Esophagus mucosa (tissue), 1 donor: ENCODE measurements around the gene ING1. TPM values are rescaled to one million over a fixed set of nuclear protein-coding genes. Genes with fewer than 3 reads are reported as not detected.
"Not testable (repeated sequence)": the region's sequence is repeated elsewhere in the genome, so short reads cannot be mapped to it uniquely, and the experiment has no call there.

Experiments used
- ATAC-seq: fragments of 200-7000 bp; cut with Tn5 transposase; one replicate; pipeline ENCODE4 v1.9.1; 2020
- total RNA-seq: library from RNA; stranded (reverse); gene quantifications from one replicate; pipeline ENCODE4 v1.2.4, GENCODE V29; 2023
- donor health status: DM: yes; HTN: yes; CAD: no.

The ING1 gene
- total RNA-seq, 1 donor from 2014 or later: 4.3 TPM

GRCh38 chr13:110695774-110696173, 17.7 kb upstream of the ING1 start:
- ATAC-seq: not testable (repeated sequence)

- ATAC-seq: no peak
Measured at GRCh38 chr13:110696776-110697175, 16.7 kb upstream of the ING1 start.

DNA sequence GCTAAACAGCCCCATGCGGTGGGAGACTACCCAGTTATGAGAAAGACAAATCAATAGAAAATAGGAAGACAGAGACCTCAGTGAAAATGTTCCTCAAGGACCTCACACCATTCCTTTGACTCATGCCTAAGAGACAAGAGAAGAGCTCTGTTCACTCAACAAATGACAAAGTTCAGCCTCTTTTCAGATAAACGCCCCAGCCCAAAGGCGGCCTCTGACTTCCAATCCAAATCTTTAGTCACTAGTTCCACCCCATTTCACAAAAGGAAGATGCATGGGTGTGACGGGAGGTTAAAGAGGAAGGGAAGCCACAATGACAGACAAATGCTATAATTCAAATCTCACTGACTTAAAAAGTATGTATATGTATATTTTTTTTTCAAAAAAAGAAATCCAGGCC, 15.7 kb upstream of the ING1 start:
- no peak for ATAC-seq

- no peak for ATAC-seq
Measured at GRCh38 chr13:110698689-110699088, 14.8 kb upstream of the ING1 start.

DNA sequence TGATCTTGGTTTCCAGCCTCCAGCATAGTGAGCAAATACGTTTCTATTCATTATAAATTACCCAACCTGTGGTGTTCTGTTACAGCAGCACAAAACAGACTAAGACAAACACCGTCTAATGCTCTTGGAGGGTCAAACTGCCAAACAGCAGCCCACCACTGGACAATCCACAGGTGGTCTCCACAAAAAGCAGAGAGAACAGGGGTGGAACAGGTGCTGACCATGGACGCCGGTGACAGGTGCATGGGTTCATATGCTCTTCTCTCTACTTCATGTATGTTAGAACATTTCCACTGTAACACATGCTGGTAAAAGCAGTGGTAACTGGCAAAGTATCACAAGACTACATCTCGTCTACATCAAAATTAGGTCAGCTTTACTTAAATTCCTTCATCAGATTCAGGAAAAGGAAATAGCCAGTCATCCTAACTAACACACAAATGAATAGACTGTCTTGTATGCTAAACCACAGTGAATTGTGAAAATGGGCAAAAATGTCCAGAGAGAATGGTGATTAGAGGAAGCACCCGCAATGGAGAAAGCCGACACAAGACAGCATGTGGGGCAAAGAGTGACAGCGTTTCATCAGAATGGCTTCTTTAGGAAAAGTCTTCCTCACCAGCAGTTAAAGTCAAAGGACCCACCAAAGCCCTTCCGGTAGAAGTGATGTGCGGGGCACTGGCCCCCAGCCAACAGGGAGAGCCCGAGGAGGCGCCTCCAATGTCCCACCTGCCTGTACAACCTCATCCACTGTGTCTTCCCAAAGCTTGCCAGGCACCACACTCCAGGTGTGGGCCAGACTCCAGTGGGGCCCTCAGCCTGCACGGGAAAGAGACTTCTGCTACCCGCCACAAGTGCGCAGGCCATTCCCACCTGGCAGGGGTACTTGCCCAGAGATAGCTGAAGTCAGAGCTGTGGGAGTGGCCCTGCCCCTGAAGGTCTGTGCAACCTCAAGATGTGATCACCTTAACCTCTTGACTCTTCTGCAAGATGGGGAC, 14.1 kb upstream of the ING1 start:
- ATAC-seq: no peak

DNA sequence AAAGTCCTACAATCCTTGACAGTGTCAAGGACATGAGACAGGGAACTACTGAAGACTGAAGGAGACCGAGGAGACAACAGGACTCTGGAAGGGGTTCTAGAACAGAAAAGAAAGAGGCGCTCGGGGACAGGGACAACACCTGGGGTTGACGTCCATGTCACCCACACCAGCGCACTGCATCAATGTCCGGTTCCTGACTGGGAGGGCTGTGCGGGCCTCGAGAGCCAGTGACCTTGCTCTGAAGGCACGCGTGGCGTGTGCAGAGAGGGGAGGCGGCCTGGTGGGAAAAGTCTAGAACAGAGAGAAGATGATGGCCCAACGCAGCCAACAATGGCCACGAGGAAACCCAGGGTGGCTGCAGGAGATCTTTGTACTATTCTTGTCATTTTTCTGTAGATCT, 13.3 kb upstream of the ING1 start:
- ATAC-seq: no peak

DNA sequence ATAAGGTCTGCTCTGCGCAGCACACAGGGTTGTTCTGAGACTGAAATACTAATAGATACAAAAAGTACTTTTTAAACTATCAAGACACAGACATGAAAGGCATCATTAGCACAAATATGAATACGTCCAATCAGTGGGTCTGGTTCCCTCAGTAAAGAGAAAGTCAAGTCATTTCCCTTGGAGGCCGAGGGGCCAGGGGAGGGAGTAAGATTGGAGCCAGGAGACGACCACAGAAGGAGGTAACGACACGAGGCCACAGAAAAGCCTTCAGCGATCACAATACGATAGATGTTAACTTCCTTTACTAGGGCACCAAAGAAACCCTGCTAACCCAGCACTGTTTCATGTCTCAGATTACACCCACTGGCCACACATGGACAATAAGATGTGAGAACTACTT, 12.9 kb upstream of the ING1 start:
- no peak for ATAC-seq

DNA sequence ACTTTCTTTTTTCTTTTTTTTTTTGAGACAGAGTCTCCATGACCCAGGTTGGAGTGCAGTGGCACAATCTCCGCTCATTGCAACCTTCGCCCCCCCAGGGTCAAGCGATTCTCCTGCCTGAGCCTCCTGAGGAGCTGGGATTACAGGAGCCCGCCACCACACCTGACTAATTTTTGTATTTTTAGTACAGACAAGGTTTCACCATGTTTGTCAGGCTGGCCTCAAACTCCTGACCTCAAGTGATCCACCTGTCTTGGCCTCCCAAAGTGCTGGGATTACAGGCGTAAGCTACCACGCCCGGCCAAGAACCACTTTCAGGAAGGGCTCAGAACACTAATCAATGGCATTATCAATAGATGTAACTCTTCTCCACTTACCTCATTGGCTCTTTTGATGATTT, 12.4 kb upstream of the ING1 start:
- ATAC-seq: not testable (repeated sequence)

DNA sequence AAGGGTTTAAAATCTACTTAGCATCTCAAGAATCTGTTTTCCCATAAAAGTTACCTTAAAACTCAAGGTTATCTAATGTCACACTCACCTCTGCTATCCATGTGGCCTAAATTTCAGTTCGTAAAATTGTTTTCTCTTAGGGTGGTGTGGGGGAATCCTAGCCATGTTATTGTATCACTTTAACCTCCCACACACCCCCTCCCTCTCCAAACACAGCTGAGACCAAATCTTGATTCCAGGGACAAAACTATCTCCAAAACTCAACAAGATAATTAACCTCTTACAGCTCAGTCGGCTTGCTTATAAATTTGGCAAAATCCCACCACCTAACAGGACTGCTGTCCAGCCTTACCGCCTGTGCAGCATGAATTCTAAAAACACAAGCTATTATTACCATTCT, 11.4 kb upstream of the ING1 start:
- no peak for ATAC-seq

GRCh38 chr13:110702591-110703526, 10.6 kb upstream of the ING1 start:
- ATAC-seq: no peak

DNA sequence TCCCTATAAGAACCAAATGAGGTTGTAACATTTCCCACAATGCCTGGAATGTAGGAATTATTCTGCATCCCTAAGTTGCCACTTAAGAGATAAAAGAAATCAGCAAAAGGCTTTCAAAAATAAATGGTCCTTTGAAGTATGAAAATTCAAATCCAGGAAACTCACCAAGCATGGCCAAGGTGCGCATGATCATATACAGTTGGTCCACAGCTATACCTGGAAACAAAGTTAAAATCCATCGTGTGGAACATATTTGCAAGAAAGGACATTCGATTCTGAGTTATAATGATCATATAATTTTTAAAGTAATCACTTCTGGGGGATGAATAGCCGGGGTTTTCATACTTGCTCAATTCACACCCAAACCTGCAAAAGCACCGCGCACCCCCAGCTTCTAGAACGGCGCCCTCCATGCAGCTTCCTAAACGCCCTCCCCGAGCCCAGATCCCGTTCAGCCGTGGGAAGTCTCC, 8.1 kb upstream of the ING1 start:
- no peak for ATAC-seq

- peak; percentile 97 for ATAC-seq
Measured at GRCh38 chr13:110705826-110706569, 7.5 kb upstream of the ING1 start, which contains the start of gene CARS2. CARS2 (minus strand) TSS chr13:110706116; CDS start chr13:110706093, 23 bp downstream.

DNA sequence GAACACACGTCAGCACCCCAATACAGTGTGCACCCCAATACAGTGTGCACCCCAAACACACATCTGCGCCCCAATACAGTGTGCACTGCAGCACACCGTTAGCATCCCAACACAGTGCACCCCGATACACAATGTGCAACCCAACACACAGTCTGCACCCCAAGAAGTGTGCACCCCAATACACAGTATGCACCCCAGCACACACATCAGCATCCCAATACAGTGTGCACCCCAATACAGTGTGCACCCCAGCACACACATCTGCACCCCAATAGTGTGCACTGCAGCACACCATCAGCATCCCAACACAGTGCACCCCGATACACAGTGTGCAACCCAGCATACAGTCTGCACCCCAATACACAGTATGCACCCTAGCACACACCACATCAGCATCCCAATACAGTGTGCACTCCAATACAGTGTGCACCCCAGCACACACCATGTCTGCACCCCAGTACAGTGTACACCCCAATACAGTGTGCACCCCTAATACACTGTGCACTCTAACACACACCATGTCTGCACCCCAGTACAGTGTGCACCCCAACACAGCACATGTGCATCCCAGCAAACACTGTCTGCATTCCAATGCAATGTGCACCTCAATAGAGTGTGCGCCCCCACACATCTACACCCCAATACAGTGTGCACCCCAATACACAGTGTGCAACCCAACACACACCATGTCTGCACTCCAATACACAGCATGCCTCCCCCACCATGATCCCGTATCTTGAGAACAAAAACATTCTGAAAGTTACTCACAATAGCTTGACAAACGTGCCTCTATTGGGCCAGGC, 6.7 kb upstream of the ING1 start:
- ATAC-seq: peak; percentile 11

GRCh38 chr13:110712081-110712848, 1.2 kb upstream of the ING1 start:
- peak; percentile 65 for ATAC-seq

DNA sequence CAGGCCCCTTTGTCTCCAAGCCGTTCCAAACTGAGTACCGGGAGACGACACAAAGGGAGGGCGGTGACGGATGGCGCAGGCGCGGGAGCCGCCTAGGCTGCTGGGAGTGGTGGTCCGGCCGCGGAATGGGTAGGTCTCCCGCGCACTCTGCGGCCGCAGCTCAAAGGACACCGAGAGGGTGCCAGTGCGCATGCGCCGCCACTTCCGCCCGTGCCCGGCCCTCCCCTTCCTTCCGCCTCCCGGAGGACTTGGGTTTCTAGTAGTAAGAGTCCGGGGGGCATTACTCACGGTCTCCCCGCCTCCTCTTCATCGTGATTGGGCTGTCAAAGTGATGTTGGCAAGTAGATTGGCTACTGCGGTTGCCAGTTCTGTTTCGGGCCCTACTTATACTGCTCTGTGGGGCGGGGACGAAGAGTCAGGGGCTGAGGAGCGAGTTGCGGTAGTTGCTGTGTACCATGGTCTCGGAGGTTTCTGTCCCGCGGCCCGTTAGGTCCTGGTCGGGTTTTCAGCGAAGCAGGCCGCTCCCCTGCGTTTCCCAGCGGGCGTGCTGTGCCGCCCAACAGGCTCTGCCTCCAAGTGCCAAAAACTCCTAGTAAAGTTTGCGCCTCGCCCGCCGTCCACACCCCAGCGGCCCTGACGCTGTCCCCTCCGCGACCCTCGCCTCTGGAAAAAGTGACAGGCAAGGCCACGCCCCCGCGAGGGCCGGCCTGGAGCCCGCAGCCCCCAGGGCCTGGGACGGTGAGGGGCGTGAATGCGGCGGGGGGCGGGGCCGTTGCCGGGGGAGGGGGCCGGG, 455 bp upstream of the ING1 start:
- ATAC-seq: peak; percentile 82

- ATAC-seq: no peak
Measured at GRCh38 chr13:110713981-110714796, 689 bp downstream of the ING1 start.

DNA sequence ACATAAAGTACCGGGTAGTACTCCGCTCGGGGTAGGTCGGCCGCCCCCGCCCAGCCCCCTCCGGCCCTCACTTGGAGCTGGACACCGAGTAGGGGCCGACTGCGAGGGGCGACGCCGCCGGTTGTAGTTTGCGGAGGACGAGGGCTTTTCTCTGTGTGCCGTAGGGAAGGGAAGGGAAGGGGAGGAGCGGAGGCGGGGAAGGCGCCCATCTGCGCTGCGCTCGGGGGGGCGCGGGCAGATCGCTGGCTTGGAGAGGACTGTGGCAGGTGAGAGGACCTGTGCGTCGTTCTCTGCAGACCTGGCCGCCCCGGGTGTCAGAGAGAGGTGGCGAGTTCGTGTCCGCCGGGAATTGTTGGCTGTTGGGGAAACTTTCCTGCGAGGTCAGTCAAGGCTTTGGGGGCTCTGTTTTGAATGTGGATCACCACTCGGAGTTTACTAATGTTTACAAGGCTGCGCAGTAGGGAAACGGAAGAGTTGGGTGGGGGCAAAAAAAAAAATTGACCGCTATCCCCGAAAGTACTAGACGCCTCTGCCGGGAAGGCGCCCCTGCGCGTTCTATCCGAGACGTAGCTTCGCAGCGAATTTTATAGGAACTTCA, 1.4 kb downstream of the ING1 start:
- ATAC-seq: no peak
